Glutamatergic neuron (in vitro differentiated cells): Measurements from ENCODE around the gene SLC4A9. TPM values are rescaled to one million over a fixed set of nuclear protein-coding genes. Genes with fewer than 3 reads are reported as not detected.

Experiments
- DNase-seq: peaks from one replicate; pipeline ENCODE4 v3.0.0; 2022
- H3K27ac Mint-ChIP-seq: one replicate; pipeline ENCODE4 v1.8.0; 2020; ENCODE audit warnings: mild to moderate bottlenecking, mixed read lengths, inconsistent platforms; ENCODE audit not compliant: unreplicated experiment
- H3K27me3 Mint-ChIP-seq: one replicate; pipeline ENCODE4 v1.8.0; 2020; ENCODE audit warnings: mild to moderate bottlenecking, moderate library complexity, mixed read lengths, inconsistent platforms; ENCODE audit not compliant: unreplicated experiment
- H3K36me3 Mint-ChIP-seq: one replicate; pipeline ENCODE4 v1.8.0; 2020; ENCODE audit warnings: mild to moderate bottlenecking, mixed read lengths, inconsistent platforms; ENCODE audit not compliant: unreplicated experiment
- H3K4me1 Mint-ChIP-seq: one replicate; pipeline ENCODE4 v1.8.0; 2020; ENCODE audit warnings: mild to moderate bottlenecking, low read depth, mixed read lengths, inconsistent platforms; ENCODE audit not compliant: unreplicated experiment
- H3K4me3 Mint-ChIP-seq: one replicate; pipeline ENCODE4 v1.8.0; 2020; ENCODE audit warnings: mild to moderate bottlenecking, mixed read lengths, inconsistent platforms; ENCODE audit not compliant: unreplicated experiment
- H3K9me3 Mint-ChIP-seq: one replicate; pipeline ENCODE4 v1.8.0; 2020; ENCODE audit warnings: mild to moderate bottlenecking, moderate library complexity, mixed read lengths, inconsistent platforms; ENCODE audit not compliant: unreplicated experiment
- CTCF ChIP-seq: fragments of 200-600 bp; sonication (generic); IDR thresholded peaks from one replicate; pipeline ENCODE4 v1.5.0; 2021; ENCODE audit not compliant: partially characterized antibody, unreplicated experiment
- total RNA-seq: library from RNA; stranded (reverse); fragmentation: NEBNext Ultra II Directional; extraction: Animal tissue kit (Norgen Biotek cat#: 25700); gene quantifications from one replicate; pipeline ENCODE4 v1.2.1, GENCODE V29; 2021; ENCODE audit not compliant: unreplicated experiment

Gene SLC4A9
- total RNA-seq, 1 donor from 2014 or later = not detected

DNA sequence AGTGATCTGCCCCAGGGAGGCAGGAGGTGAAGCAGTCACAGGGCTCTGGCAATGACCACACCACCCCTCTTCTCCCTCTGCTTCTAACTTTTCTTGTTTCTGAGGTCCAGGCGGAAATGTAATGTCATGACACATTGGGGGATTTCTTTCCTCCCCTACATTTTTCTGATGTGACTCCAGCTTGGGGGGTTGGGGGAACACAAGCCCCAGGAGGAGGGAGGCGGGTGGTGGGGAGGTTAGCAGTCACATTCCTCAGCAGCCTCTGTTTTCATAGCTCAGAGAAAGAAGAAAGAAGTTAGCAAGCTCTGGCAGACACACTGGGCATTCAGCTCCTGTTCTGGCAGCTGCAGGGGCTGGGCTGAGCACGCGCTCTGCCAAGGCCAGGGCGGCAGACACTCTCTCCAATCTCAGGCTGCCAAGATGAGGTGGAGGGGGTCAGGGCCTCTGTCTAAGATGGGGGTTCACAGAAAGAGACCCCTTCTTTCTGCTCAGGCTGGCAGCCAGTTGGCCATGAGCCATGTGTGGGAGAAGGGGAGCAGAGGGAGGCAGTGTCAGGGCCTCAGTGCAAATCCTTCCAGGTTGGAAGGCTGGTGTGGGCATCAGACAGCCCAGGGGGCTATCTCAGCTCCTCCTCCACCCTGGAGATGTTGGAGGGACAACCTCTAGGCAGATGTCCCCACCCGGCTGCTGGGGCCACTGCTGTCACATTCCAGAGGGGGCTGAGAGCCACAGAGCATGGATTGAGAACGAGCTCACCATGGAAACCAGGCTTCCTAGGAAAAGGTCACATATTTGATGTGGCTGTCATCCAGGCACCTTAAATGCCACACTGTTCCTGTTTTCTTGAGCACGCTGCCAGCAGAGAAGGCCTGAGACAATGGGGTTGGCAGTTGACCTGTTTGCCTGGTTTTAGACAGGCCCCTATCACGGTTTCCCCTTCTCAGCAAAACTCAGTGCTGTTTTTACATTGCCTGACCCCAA, 37.0 kb upstream of the SLC4A9 start:
- Mint-ChIP-seq H3K36me3 (no peaks in the 10 kb centered on the region), H3K4me3 (no peak overlapping the region), H3K27me3 (peaks cover 12% of the 10 kb centered on the region), H3K4me1 (peaks cover 15% of the 10 kb centered on the region), H3K27ac (no peak overlapping the region), H3K9me3 (peaks cover 3% of the 10 kb centered on the region)
- DNase-seq = no peak
- no peak for TF ChIP-seq CTCF

DNA sequence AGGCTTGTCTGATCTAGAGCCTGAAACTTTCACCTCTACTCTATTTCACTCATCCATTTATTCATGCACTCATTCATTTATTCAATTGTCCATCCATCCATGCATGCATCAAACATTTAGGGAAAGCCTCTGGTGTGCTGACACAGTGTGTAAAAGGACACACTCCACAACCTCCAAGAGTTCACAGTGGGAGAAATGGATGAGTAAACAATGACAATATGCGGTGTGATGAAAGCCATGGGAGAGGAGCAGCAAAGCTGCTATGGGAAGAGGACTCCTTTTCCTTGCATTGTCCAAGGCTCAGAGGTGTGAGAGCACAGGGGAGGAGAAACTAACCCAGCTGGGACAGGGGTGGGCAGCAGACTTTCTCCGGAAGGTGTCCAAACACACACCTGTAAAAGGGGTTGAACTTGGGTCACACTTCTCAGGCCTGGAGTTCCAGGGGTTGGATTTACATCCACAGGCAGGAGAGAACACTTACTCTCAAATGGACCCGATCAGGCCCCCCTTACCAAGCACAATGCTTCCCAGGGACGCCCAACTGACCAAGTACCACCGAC, 35.9 kb upstream of the SLC4A9 start:
- H3K36me3 Mint-ChIP-seq = no peaks in the 10 kb centered on the region
- H3K27me3 Mint-ChIP-seq = peaks cover 8% of the 10 kb centered on the region
- no peaks in the 10 kb centered on the region for H3K9me3 Mint-ChIP-seq
- peaks cover 12% of the 10 kb centered on the region for H3K4me1 Mint-ChIP-seq
- no peak for TF ChIP-seq CTCF
- no peak for DNase-seq
- no peak overlapping the region for H3K27ac Mint-ChIP-seq
- H3K4me3 Mint-ChIP-seq = no peak overlapping the region

DNA sequence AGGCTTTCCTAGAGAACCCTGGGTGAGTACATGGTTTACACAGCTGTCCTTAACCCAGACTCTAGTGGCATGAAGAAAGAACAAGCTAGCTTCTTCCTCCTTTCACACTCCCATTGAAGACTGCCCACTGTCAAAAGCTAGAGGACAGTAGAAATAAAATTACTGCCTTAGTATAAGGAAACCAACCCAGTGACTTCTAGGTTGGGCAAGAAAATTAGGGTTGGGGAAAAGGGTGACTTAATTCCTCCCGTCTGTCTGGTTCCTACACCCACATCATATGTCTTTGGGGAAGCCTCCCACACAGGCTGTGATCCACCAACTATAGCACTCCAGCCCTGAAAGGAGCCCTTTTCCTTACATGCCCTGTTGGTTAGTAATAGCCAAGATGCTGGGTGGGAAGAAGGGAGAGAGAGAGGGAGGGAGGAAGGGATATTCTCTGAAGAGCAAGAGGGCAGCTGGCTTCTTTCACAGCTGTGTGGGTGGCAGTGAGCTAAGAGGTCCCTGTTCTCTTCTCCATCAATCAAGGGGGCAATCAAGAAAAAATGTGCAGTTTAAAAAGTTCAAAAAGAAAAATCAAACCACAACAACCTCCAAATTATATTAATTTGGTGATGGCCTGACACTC, 35.3 kb upstream of the SLC4A9 start:
- Mint-ChIP-seq H3K4me1 (peaks cover 12% of the 10 kb centered on the region), H3K9me3 (no peaks in the 10 kb centered on the region), H3K27ac (no peak overlapping the region), H3K36me3 (no peaks in the 10 kb centered on the region), H3K4me3 (no peak overlapping the region), H3K27me3 (peaks cover 6% of the 10 kb centered on the region)
- TF ChIP-seq CTCF = no peak
- no peak for DNase-seq

GRCh38 chr5:140325486-140325885, 34.5 kb upstream of the SLC4A9 start:
- Mint-ChIP-seq H3K4me1 (peaks cover 12% of the 10 kb centered on the region), H3K36me3 (no peaks in the 10 kb centered on the region), H3K4me3 (no peak overlapping the region), H3K27ac (no peak overlapping the region), H3K27me3 (peaks cover 6% of the 10 kb centered on the region), H3K9me3 (no peaks in the 10 kb centered on the region)
- TF ChIP-seq CTCF = no peak
- DNase-seq = no peak
